Common myeloid progenitor, CD34-positive (primary cell): Measurements from ENCODE around the gene SLCO3A1.

ENCODE experiments used
- CTCF ChIA-PET: fragments of 350-600 bp; sonication (Branson Sonifier 250); formaldehyde crosslinking; loops from one replicate; lab custom pipeline; 2021; ENCODE audit warnings: antibody characterized with exemption; lab: Charles Lee
- POLR2A ChIA-PET: fragments of 350-600 bp; sonication (Branson Sonifier 250); formaldehyde crosslinking; loops from one replicate; lab custom pipeline; 2021; ENCODE audit warnings: antibody characterized with exemption; lab: Charles Lee
- DNase-seq, 3 donors: peaks; one replicate each; pipeline versions ENCODE4 v3.0.0 to v3.0.0-alpha.2; 2013
- H3K27ac ChIP-seq, 2 experiments: 1 replicate in 1 of 2; 2 replicates in 1 of 2; pipeline ENCODE4 v1.7.0; 2013; ENCODE audit warnings: inconsistent platforms in 2 of 2, low read length in 2 of 2, mild to moderate bottlenecking in 2 of 2, low read depth in 1 of 2, moderate library complexity in 1 of 2; ENCODE audit not compliant: severe bottlenecking in 2 of 2, insufficient read depth in 1 of 2, poor library complexity in 1 of 2
- H3K27me3 ChIP-seq, 5 experiments: replicated peaks in 2 of 5; 1 replicate in 3 of 5; 2 replicates in 2 of 5; pipeline versions ENCODE4 v1.6.1 to v1.7.0; 2013; ENCODE audit warnings: low read length in 4 of 5, mild to moderate bottlenecking in 2 of 5, moderate library complexity in 2 of 5, inconsistent platforms in 1 of 5; ENCODE audit not compliant: insufficient read depth in 5 of 5, control insufficient read depth in 4 of 5
- H3K36me3 ChIP-seq, 4 experiments: 1 replicate in 2 of 4; 2 replicates in 2 of 4; pipeline versions ENCODE4 v1.6.1 to v1.7.0; 2013; ENCODE audit warnings: low read length in 3 of 4, control low read depth in 1 of 4, mild to moderate bottlenecking in 1 of 4; ENCODE audit not compliant: control insufficient read depth in 4 of 4, insufficient read depth in 4 of 4
- H3K4me1 ChIP-seq, 4 experiments: 1 replicate in 3 of 4; 2 replicates in 1 of 4; pipeline versions ENCODE4 v1.6.1 to v1.7.1; 2013; ENCODE audit warnings: low read length in 3 of 4, mild to moderate bottlenecking in 3 of 4, control low read depth in 1 of 4, inconsistent platforms in 1 of 4, moderate library complexity in 1 of 4; ENCODE audit not compliant: control insufficient read depth in 4 of 4, insufficient read depth in 4 of 4; ENCODE audit errors: control extremely low read depth in 1 of 4
- H3K4me3 ChIP-seq, 7 experiments: 1 replicate in 4 of 7; 2 replicates in 3 of 7; pipeline versions ENCODE4 v1.5.1 to v1.7.0; 2013; ENCODE audit warnings: mild to moderate bottlenecking in 7 of 7, low read length in 6 of 7, moderate library complexity in 6 of 7, inconsistent platforms in 2 of 7, low read depth in 2 of 7, control low read depth in 1 of 7; ENCODE audit not compliant: insufficient read depth in 4 of 7, control insufficient read depth in 1 of 7; ENCODE audit errors: extremely low read depth in 1 of 7
- H3K9me3 ChIP-seq, 5 experiments: 1 replicate in 4 of 5; 2 replicates in 1 of 5; pipeline versions ENCODE4 v1.6.1 to v1.7.1; 2013; ENCODE audit warnings: low read length in 4 of 5, mild to moderate bottlenecking in 2 of 5, inconsistent platforms in 1 of 5, low read depth in 1 of 5, moderate library complexity in 1 of 5; ENCODE audit not compliant: control insufficient read depth in 4 of 5, insufficient read depth in 2 of 5; ENCODE audit errors: control extremely low read depth in 1 of 5
- WGBS: methylation state at CpG from one replicate; pipeline ENCODE4 v1.1.5; 2013; ENCODE audit not compliant: insufficient coverage; 5-methylcytosine and 5-hydroxymethylcytosine counted together

The SLCO3A1 gene

GRCh38 chr15:92043283-92043682, 189.8 kb downstream of the SLCO3A1 start:
- no peak overlapping the region for H3K4me3 ChIP-seq
- no peak overlapping the region for H3K27ac ChIP-seq
- DNase-seq: no peak
- ChIA-PET CTCF (interaction anchor here (1.2 kb wide), 1 partner anchor 13 kb away, joined by 3 read pairs; no protein-coding TSS in a partner anchor), POLR2A (no interaction called here)
- H3K4me1 ChIP-seq: peaks cover 0 to 17% (median 13%) of the 10 kb centered on the region in 4 experiments
- H3K9me3 ChIP-seq: no peaks in the 10 kb centered on the region
- H3K36me3 ChIP-seq: no peaks in the 10 kb centered on the region
- 97% methylated on average over 3 of the region's 3 CpGs for WGBS
- H3K27me3 ChIP-seq: no peaks in the 10 kb centered on the region

- ChIA-PET POLR2A (interaction anchor here (0.6 kb wide), 1 partner anchor 683 kb away, joined by 4 read pairs; no protein-coding TSS in a partner anchor), CTCF (interaction anchor here (0.7 to 1.2 kb wide), 2 partner anchors 12 to 160 kb away, joined by 3 to 4 read pairs; no protein-coding TSS in a partner anchor)
- WGBS: 65% methylated on average over 10 of the region's 10 CpGs
- no peak overlapping the region for H3K4me3 ChIP-seq
- DNase-seq: peak in 1 of 3 donors; percentile 26
- no peak overlapping the region for H3K27ac ChIP-seq
- H3K27me3 ChIP-seq: no peaks in the 10 kb centered on the region
- no peaks in the 10 kb centered on the region for H3K36me3 ChIP-seq
- H3K4me1 ChIP-seq: peaks cover 0 to 18% (median 14%) of the 10 kb centered on the region in 4 experiments
- no peaks in the 10 kb centered on the region for H3K9me3 ChIP-seq
Observed at GRCh38 chr15:92044203-92044909, 190.8 kb downstream of the SLCO3A1 start.

- POLR2A ChIA-PET: no interaction called here
- DNase-seq: no peak
- no peak overlapping the region for H3K4me3 ChIP-seq
- 89% methylated on average over 4 of the region's 4 CpGs for WGBS
- H3K9me3 ChIP-seq: no peaks in the 10 kb centered on the region
- H3K27me3 ChIP-seq: no peaks in the 10 kb centered on the region
- H3K4me1 ChIP-seq: peaks cover 0 to 26% (median 18%) of the 10 kb centered on the region in 4 experiments
- no peak overlapping the region for H3K27ac ChIP-seq
- CTCF ChIA-PET: interaction anchor here (1.5 kb wide), 1 partner anchor 13 kb away, joined by 6 read pairs; no protein-coding TSS in a partner anchor
- H3K36me3 ChIP-seq: no peaks in the 10 kb centered on the region
Observed at GRCh38 chr15:92047900-92048299, 194.4 kb downstream of the SLCO3A1 start.

- no peak for DNase-seq
- CTCF ChIA-PET: interaction anchor here (1.3 to 1.5 kb wide), 2 partner anchors 12 to 14 kb away, joined by 4 to 6 read pairs; no protein-coding TSS in a partner anchor
- POLR2A ChIA-PET: no interaction called here
- Histone ChIP-seq H3K4me3 (no peak overlapping the region), H3K27me3 (no peaks in the 10 kb centered on the region), H3K4me1 (peaks cover 0 to 22% (median 15%) of the 10 kb centered on the region in 4 experiments), H3K9me3 (no peaks in the 10 kb centered on the region), H3K27ac (no peak overlapping the region), H3K36me3 (no peaks in the 10 kb centered on the region)
- WGBS: 100% methylated on average over 5 of the region's 7 CpGs
Observed at GRCh38 chr15:92048739-92049138, 195.2 kb downstream of the SLCO3A1 start.

- CTCF ChIA-PET: interaction anchor here (0.7 to 2.1 kb wide), 5 partner anchors 12 to 108 kb away, joined by 3 to 4 read pairs (median 3); no protein-coding TSS in a partner anchor
Observed at GRCh38 chr15:92049290-92049989, 195.9 kb downstream of the SLCO3A1 start.

GRCh38 chr15:92050220-92050898, 196.9 kb downstream of the SLCO3A1 start:
- no peak overlapping the region for H3K4me3 ChIP-seq
- 84% methylated on average over 7 of the region's 9 CpGs for whole genome bisulfite sequencing

More at GRCh38 chr15:92049290-92049989, 195.9 kb downstream of the SLCO3A1 start:
- H3K4me1 ChIP-seq: peaks cover 0 to 15% (median 8%) of the 10 kb centered on the region in 4 experiments
- 76% methylated on average over 8 of the region's 10 CpGs for whole genome bisulfite sequencing
- H3K27ac ChIP-seq: no peak overlapping the region
- POLR2A ChIA-PET: no interaction called here
- H3K4me3 ChIP-seq: no peak overlapping the region
- H3K36me3 ChIP-seq: no peaks in the 10 kb centered on the region
- H3K9me3 ChIP-seq: no peaks in the 10 kb centered on the region
- DNase-seq: no peak
- no peaks in the 10 kb centered on the region for H3K27me3 ChIP-seq

More at GRCh38 chr15:92050220-92050898, 196.9 kb downstream of the SLCO3A1 start:
- Histone ChIP-seq H3K27me3 (no peaks in the 10 kb centered on the region), H3K36me3 (no peaks in the 10 kb centered on the region), H3K4me1 (peaks cover 0 to 11% (median 5%) of the 10 kb centered on the region in 4 experiments), H3K9me3 (no peaks in the 10 kb centered on the region), H3K27ac (no peak overlapping the region)
- CTCF ChIA-PET: interaction anchor here (0.9 to 2.1 kb wide), 2 partner anchors 13 to 27 kb away, joined by 3 to 4 read pairs; no protein-coding TSS in a partner anchor
- DNase-seq: no peak
- POLR2A ChIA-PET: no interaction called here
